Vagina (tissue), 2 donors: Measurements from ENCODE around the gene REL.

Source experiments
- CTCF ChIP-seq, 3 experiments: fragments of 450-650 bp in 2 of 3; fragments of 200-600 bp in 1 of 3; sonication (generic) in 1 of 3; IDR thresholded peaks; one replicate each; pipeline ENCODE4 v1.5.1; 2017 to 2019; ENCODE audit warnings: antibody characterized with exemption in 3 of 3, mild to moderate bottlenecking in 2 of 3, moderate library complexity in 2 of 3
- POLR2A ChIP-seq, 2 donors: fragments of 450-650 bp; IDR thresholded peaks; one replicate each; pipeline ENCODE4 v1.6.1; 2017; ENCODE audit warnings: antibody characterized with exemption in 2 of 2, mild to moderate bottlenecking in 2 of 2, moderate library complexity in 2 of 2
- POLR2AphosphoS5 ChIP-seq, 2 donors: sonication (generic); formaldehyde crosslinking; IDR thresholded peaks; one replicate each; pipeline ENCODE4 v1.9.0; 2017; ENCODE audit warnings: antibody characterized with exemption in 2 of 2, mild to moderate bottlenecking in 2 of 2, low read depth in 1 of 2; ENCODE audit not compliant: insufficient read depth in 1 of 2

- TF ChIP-seq CTCF (IDR thresholded peaks at IDR 0.05) (no peak), POLR2A (IDR thresholded peaks at IDR 0.05) (no peak), POLR2AphosphoS5 (IDR thresholded peaks at IDR 0.05; ENCODE audit: insufficient read depth in 1 of 2, low read depth in 1 of 2) (no peak)
These were observed 18.0 kb downstream of the REL start for GRCh38 chr2:60899230-60899891.
